HG02943 (cell line): ENCODE data around the gene TIMP3.

Experiments used
- ATAC-seq: cut with Tn5 transposase; IDR thresholded peaks from one replicate; pipeline ENCODE4 v1.9.1; 2021; ENCODE audit warnings: mild to moderate bottlenecking, low read depth, moderate library complexity; ENCODE audit not compliant: unreplicated experiment

The TIMP3 gene

DNA sequence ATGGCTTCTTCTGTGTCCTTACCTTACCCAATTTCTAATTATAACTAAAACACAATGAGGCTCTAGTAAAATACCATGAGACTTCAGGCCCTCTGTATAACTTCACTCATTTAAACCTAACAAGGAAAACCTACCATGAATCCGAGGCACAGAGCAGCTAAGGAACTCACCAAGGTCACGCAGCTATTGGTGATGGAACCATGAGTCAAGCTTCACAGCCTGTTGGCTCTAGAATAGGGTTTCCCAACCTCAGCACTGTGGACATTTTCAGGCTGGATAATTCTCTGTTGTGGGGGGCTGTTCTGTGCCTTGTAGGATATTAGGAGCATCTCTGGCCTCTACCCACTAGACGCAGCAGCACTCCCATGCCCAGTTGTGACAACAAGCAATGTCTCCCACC lies 75.7 kb downstream of the TIMP3 start:
- ATAC-seq, result no peak

DNA sequence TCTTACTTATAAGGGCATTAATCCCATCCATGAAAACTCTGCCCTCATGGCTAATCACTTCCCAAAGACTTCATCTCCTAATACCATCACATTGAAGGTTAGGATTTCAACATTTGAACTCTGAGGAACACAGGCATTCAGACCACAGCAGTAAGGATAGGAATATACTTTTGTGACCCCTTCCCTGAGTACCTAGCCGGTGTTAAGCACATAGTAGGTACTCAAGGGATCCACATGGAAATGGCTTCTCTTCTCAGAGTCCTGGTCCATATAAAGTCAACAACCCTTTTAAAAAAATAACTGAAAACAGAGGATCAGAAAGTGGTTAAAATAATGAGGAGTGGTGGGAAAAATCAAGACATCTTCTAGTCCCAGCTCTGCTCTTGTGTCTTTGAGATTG lies 78.0 kb downstream of the TIMP3 start:
- ATAC-seq, result no peak

DNA sequence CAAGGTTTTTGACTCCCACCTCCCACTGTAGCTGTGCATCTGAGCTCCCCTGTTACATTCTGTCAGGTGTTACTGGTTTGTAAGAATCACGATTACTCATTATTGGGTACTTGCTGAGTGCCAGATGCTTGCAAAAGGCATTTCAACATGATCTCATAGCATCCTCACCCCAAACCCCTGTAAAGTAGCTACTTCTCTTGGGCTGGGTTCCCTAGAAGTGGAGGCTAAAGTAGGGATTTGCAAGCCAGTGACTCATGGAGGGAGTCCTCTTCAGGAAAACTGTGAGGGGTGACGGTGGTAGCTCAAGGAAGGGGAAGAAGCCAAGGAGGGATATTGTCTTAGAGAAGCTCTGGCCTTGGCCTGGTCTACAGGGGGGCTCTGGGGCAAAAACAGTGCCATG lies 78.6 kb downstream of the TIMP3 start:
- ATAC-seq, result no peak

GRCh38 chr22:32880505-32880892 lies 79.0 kb downstream of the TIMP3 start:
- no peak for ATAC-seq

DNA sequence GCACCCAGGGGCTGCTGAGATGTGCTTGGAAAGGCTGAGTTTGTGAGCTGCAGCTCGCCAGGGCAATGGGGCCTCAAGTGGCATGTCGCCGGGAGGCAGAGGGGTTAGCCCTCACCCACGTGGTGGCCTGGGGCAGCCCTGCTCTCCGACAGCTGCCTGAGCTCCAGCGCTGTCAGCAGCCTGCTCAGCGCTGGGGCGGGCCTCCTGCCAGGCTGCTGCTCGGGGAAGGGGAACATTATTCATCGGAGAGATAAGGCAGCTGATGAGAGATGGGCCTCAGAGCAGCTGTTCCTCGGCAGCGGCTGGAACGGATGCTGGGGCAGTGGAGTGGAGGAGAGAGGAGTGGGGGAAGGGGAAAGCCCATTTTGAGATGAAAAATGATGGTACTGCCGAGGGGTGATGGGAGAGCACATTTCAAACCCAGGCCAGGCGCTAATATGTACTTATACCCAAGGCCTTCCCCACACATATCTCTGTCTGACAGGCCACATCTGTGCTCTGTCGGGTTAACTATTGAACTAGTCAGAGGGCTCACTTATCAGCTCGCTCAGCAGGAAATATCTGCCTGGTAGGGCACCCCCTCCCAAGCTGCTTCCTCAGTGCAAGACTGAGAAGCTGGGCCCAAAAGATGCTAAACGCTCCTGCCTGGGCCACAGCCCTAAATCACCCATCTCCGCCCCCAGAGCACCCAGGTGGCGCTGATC lies 79.5 kb downstream of the TIMP3 start:
- ATAC-seq, result no peak

DNA sequence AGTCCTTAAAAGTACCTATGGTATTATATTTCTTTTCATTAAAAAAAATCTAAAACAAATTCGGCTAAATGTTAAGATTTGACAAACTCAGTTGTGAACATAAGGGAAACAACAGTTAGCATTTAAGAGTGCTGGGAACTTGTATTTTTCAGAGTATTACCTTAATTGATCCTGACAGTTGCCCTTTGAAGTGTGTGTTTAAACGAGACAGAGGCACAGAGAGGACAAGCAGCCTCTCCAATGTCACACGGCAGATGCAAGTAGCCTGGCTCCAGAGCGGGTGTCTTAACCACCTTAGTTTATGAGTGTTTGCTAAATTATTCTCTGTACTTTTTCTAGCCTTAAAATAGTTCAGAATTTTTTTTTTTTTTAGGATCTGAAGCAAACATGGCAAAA lies 80.9 kb downstream of the TIMP3 start:
- no peak for ATAC-seq

- no peak for ATAC-seq
These were observed 81.4 kb downstream of the TIMP3 start for GRCh38 chr22:32882774-32883530.

- no peak for ATAC-seq
These were observed 85.9 kb downstream of the TIMP3 start for GRCh38 chr22:32887324-32887980.

DNA sequence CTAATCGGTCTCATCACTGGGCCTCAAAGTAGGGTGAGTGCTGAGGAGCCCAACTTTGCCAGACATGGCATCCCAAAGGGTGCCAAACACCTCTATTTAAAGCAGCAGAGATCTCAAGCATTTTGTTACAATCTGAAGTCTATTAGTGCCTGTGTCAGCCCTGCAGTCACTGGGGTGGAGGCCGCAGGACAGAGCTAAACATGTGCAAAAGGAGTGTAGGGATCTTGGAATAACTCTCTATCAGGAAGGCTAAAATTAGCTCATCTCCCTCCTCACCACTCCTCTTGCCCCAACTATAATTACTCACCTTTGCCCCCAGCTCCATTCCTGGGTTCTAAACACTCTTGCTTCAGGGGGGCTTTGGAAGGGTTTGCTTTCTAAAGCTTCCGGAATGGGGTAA lies 87.5 kb downstream of the TIMP3 start:
- ATAC-seq, result no peak

DNA sequence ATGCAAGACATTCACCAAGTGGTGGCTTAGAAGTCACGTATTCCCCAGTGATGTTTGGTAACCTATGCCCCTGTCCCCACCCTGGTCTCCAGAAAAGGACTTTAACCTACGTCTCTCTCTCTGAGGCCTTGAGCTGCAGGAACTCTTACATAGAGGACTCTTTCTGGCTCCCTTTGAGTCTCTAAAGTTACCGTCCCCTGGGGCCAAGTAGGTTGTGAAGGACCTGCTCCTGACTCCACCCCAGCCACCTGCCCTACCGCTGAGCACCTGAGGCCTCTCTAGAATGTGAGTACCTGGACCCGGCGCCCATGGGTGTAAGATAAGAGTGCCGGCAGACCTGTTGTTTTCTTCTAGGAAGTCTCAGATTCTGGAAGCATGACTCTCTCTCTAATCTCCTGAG lies 95.4 kb downstream of the TIMP3 start:
- ATAC-seq, result no peak

DNA sequence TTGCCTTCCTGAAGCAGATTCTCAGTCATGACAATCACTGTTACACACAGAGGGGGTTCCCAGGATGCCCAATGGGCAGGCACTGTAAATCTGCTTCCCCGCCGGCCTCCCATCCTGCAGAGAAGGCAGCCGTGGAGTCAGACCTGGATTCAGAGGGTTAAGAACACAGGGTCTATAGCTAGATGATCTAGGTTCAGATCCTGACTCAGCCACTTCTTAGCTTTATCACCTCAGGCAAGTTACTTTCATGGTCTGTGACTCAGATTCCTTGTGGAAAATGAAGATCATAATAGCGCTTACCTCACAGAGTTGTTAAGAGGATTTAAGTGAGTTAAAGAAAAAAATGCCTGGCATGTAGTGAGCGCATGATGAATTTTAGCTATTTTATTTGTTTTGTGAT lies 95.9 kb downstream of the TIMP3 start:
- ATAC-seq, result no peak

DNA sequence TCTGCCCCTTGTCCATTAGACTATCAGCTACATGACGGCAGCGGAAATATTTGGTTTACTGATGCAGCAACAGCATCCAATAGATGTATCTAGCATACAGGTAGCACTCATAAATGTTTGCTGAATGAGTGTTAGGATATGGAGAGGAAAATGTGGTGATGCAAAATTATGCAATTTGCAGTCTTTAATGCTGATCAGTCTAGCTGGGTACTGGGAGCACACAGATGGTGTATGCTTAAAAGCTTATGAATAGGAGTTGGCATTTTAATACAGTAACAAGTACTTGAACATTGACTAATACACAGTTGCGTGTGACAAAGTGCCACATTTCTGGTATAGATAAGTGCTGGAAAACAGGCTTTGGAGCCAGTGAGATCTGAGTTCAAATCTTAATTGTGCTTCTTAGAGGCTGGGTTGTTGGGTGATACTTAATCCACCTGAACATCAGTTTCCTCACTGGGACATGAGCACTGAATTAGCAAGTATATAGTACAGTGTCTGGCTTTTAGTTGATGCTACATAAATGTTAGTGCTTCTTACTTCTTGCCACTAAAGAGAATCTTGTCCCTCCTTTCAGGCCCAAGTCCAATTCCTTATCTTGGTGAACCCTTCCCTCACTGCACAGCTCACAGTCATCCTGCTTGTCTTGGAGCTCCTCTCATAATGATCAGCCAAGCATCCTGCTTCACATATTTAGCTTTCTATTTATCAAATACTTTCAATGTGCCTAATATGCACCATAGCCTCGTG lies 99.6 kb downstream of the TIMP3 start:
- ATAC-seq, result no peak

GRCh38 chr22:32901925-32902324 lies 100.4 kb downstream of the TIMP3 start:
- ATAC-seq, result no peak

GRCh38 chr22:32903507-32903906 lies 102.0 kb downstream of the TIMP3 start:
- ATAC-seq, result no peak

- ATAC-seq, result no peak
These were observed 102.5 kb downstream of the TIMP3 start for GRCh38 chr22:32904044-32904443.

GRCh38 chr22:32905400-32905799 lies 103.9 kb downstream of the TIMP3 start:
- ATAC-seq, result no peak

- no peak for ATAC-seq
These were observed 108.3 kb downstream of the TIMP3 start for GRCh38 chr22:32909581-32910428.

GRCh38 chr22:32910429-32910772 lies 108.9 kb downstream of the TIMP3 start:
- ATAC-seq, result no peak

- ATAC-seq, result no peak
These were observed 110.0 kb downstream of the TIMP3 start for GRCh38 chr22:32911503-32911902.
